Adipocyte (in vitro differentiated cells): ENCODE data around the gene SERTAD1.
A peak's percentile ranks its signal among the peaks of the same experiment; 100 is the strongest.
"Not testable (repeated sequence)": the region's sequence is repeated elsewhere in the genome, so short reads cannot be mapped to it uniquely, and the experiment has no call there.

ENCODE experiments used
- DNase-seq: peaks from one replicate; pipeline ENCODE4 v3.0.0-alpha.2; 2015; ENCODE audit warnings: low read depth
- H3K27me3 ChIP-seq: replicated peaks from 2 replicates; pipeline ENCODE4 v1.7.0; 2013; ENCODE audit warnings: mild to moderate bottlenecking, low read length, moderate library complexity; ENCODE audit not compliant: control insufficient read depth, insufficient read depth
- H3K36me3 ChIP-seq: 2 replicates; pipeline ENCODE4 v1.7.0; 2013; ENCODE audit warnings: low read length, mild to moderate bottlenecking, moderate library complexity; ENCODE audit not compliant: control insufficient read depth, insufficient read depth, severe bottlenecking
- H3K4me1 ChIP-seq: 2 replicates; pipeline ENCODE4 v1.7.0; 2013; ENCODE audit warnings: mild to moderate bottlenecking, low read length, moderate library complexity; ENCODE audit not compliant: control insufficient read depth, insufficient read depth
- H3K4me3 ChIP-seq: 2 replicates; pipeline ENCODE4 v1.7.0; 2013; ENCODE audit warnings: mild to moderate bottlenecking, low read length, moderate library complexity
- H3K9ac ChIP-seq: 2 replicates; pipeline ENCODE4 v1.7.0; 2013; ENCODE audit warnings: mild to moderate bottlenecking, low read length, moderate library complexity
- H3K9me3 ChIP-seq: 2 replicates; pipeline ENCODE4 v1.7.0; 2013; ENCODE audit warnings: mild to moderate bottlenecking, low read length, moderate library complexity; ENCODE audit not compliant: control insufficient read depth

The SERTAD1 gene

GRCh38 chr19:40433391-40434216 lies 7.8 kb upstream of the SERTAD1 start:
- Histone ChIP-seq H3K4me1 (peaks cover 16% of the 10 kb centered on the region), H3K4me3 (peak overlapping the region; percentile 75), H3K9ac (peak overlapping the region; percentile 93), H3K27me3 (no peaks in the 10 kb centered on the region), H3K36me3 (no peaks in the 10 kb centered on the region), H3K9me3 (no peaks in the 10 kb centered on the region)
- DNase-seq, result peak; percentile 97

- H3K9me3 ChIP-seq, H3K27me3 ChIP-seq, H3K36me3 ChIP-seq, DNase-seq: not testable (repeated sequence)
- H3K9ac ChIP-seq, result peak overlapping the region; percentile 93
- peak overlapping the region; percentile 75 for H3K4me3 ChIP-seq
- peaks cover 16% of the 10 kb centered on the region for H3K4me1 ChIP-seq
Measured at GRCh38 chr19:40432760-40433159, 7.0 kb upstream of the SERTAD1 start.

GRCh38 chr19:40431698-40432097 lies 5.9 kb upstream of the SERTAD1 start:
- no peaks in the 10 kb centered on the region for H3K27me3 ChIP-seq
- H3K9ac ChIP-seq, result no peak overlapping the region
- H3K36me3 ChIP-seq, result no peaks in the 10 kb centered on the region
- DNase-seq, result no peak
- H3K9me3 ChIP-seq, result no peaks in the 10 kb centered on the region
- H3K4me3 ChIP-seq, result no peak overlapping the region
- peaks cover 16% of the 10 kb centered on the region for H3K4me1 ChIP-seq

GRCh38 chr19:40430242-40430641 lies 4.5 kb upstream of the SERTAD1 start:
- not testable (repeated sequence) for DNase-seq, H3K27me3 ChIP-seq, H3K9me3 ChIP-seq, H3K9ac ChIP-seq, H3K4me3 ChIP-seq, H3K36me3 ChIP-seq
- peaks cover 16% of the 10 kb centered on the region for H3K4me1 ChIP-seq

GRCh38 chr19:40428197-40428596 lies 2.4 kb upstream of the SERTAD1 start:
- not testable (repeated sequence) for H3K9ac ChIP-seq, DNase-seq, H3K27me3 ChIP-seq, H3K9me3 ChIP-seq, H3K36me3 ChIP-seq, H3K4me3 ChIP-seq
- peaks cover 15% of the 10 kb centered on the region for H3K4me1 ChIP-seq

- peaks cover 23% of the 10 kb centered on the region for H3K4me1 ChIP-seq
- peak; percentile 53 for DNase-seq
- H3K36me3 ChIP-seq, result peaks cover 14% of the 10 kb centered on the region
- H3K4me3 ChIP-seq, result peak overlapping the region; percentile 90
- H3K27me3 ChIP-seq, result no peaks in the 10 kb centered on the region
- peak overlapping the region; percentile 98 for H3K9ac ChIP-seq
- no peaks in the 10 kb centered on the region for H3K9me3 ChIP-seq
Measured at GRCh38 chr19:40424637-40425449, 949 bp downstream of the SERTAD1 start.

GRCh38 chr19:40423938-40424337 lies 1.9 kb downstream of the SERTAD1 start:
- no peak for DNase-seq
- peaks cover 23% of the 10 kb centered on the region for H3K4me1 ChIP-seq
- peaks cover 14% of the 10 kb centered on the region for H3K36me3 ChIP-seq
- H3K4me3 ChIP-seq, result peak overlapping the region; percentile 90
- no peaks in the 10 kb centered on the region for H3K9me3 ChIP-seq
- peak overlapping the region; percentile 98 for H3K9ac ChIP-seq
- no peaks in the 10 kb centered on the region for H3K27me3 ChIP-seq

- Histone ChIP-seq H3K4me1 (peaks cover 23% of the 10 kb centered on the region), H3K9me3 (no peaks in the 10 kb centered on the region), H3K4me3 (no peak overlapping the region), H3K9ac (peak overlapping the region; percentile 98), H3K27me3 (no peaks in the 10 kb centered on the region), H3K36me3 (peaks cover 14% of the 10 kb centered on the region)
- no peak for DNase-seq
Measured at GRCh38 chr19:40422748-40423566, 2.8 kb downstream of the SERTAD1 start.

GRCh38 chr19:40421993-40422747 lies 3.6 kb downstream of the SERTAD1 start:
- Histone ChIP-seq H3K9ac (peak overlapping the region; percentile 98), H3K36me3 (peaks cover 14% of the 10 kb centered on the region), H3K9me3 (no peaks in the 10 kb centered on the region), H3K27me3 (no peaks in the 10 kb centered on the region), H3K4me3 (no peak overlapping the region), H3K4me1 (peaks cover 23% of the 10 kb centered on the region)
- no peak for DNase-seq
